A549 (cell line): ENCODE measurements around the gene AMDHD2. TPM values are rescaled to one million over a fixed set of nuclear protein-coding genes. Genes with fewer than 3 reads are reported as not detected.

Experiments
- ATAC-seq, 2 experiments: fragments of 200-7000 bp in 1 of 2; fragments of >200 bp in 1 of 2; cut with Nextera tagmentation in 1 of 2; cut with Tn5 transposase in 1 of 2; 3 replicates each; pipeline versions ENCODE4 v1.8.0 to v1.9.1; 2018 to 2020; ENCODE audit warnings: mild to moderate bottlenecking in 1 of 2, moderate library complexity in 1 of 2
- CTCF ChIA-PET: fragments of 300-600 bp; sonication (Branson Sonifier 250); formaldehyde crosslinking; extraction: SDS; loops from one replicate; lab custom pipeline; 2021; ENCODE audit warnings: antibody characterized with exemption, inconsistent platforms; lab: Yijun Ruan, JAX
- POLR2A ChIA-PET: fragments of 350-600 bp; formaldehyde crosslinking; extraction: SDS; loops from one replicate; lab custom pipeline; 2021; ENCODE audit warnings: antibody characterized with exemption, inconsistent platforms; lab: Yijun Ruan, JAX
- DNase-seq, 2 experiments: peaks; one replicate each; pipeline versions ENCODE4 v3.0.0 to v3.0.0-alpha.2; 2011 to 2016; ENCODE audit warnings: low read depth in 1 of 2, low spot score in 1 of 2
- FAIRE-seq: peaks from 2 replicates; lab custom pipeline; 2011; peaks lifted over from hg19 to GRCh38; lab: Jason Lieb, UNC
- H3K27ac ChIP-seq, 2 experiments: fragments of >200 bp; sonication (Bioruptor Twin); formaldehyde crosslinking; 3 replicates each; pipeline ENCODE4 v1.5.1; 2016 to 2017
- H3K4me1 ChIP-seq: fragments of >200 bp; sonication (Bioruptor Twin); formaldehyde crosslinking; 3 replicates; pipeline ENCODE4 v1.6.1; 2016
- H3K4me2 ChIP-seq: fragments of >200 bp; sonication (Bioruptor Twin); formaldehyde crosslinking; 3 replicates; pipeline ENCODE4 v1.6.1; 2016
- H3K4me3 ChIP-seq: fragments of >200 bp; sonication (Bioruptor Twin); formaldehyde crosslinking; 3 replicates; pipeline ENCODE4 v1.5.1; 2016
- H3K9me3 ChIP-seq: fragments of >200 bp; sonication (Bioruptor Twin); formaldehyde crosslinking; 3 replicates; pipeline ENCODE4 v1.6.1; 2016
- BCL3 ChIP-seq: fragments of >200 bp; sonication (Bioruptor Twin); formaldehyde crosslinking; IDR thresholded peaks from 3 replicates; pipeline ENCODE4 v1.6.1; 2016
- BHLHE40 ChIP-seq: IDR thresholded peaks from 2 replicates; pipeline ENCODE4 v1.6.1; 2012; ENCODE audit warnings: low read depth, low read length, inconsistent platforms
- CHD2 ChIP-seq: fragments of 150-350 bp; IDR thresholded peaks from 2 replicates; pipeline ENCODE4 v1.6.1; 2014; ENCODE audit warnings: low read length; ENCODE audit not compliant: partially characterized antibody
- E2F6 ChIP-seq: IDR thresholded peaks from 2 replicates; pipeline ENCODE4 v1.6.1; 2012; ENCODE audit warnings: low read depth, borderline replicate concordance
- EHF ChIP-seq: fragments of 250-450 bp; sonication (Bioruptor Pico); IDR thresholded peaks from 2 replicates; pipeline ENCODE4 v1.5.0; 2020; ENCODE audit warnings: mild to moderate bottlenecking
- EHMT2 ChIP-seq: fragments of 200-600 bp; sonication (generic); IDR thresholded peaks from 2 replicates; pipeline ENCODE4 v1.6.1; 2016; ENCODE audit warnings: antibody characterized with exemption, low read depth, mild to moderate bottlenecking, moderate library complexity
- ELK1 ChIP-seq: fragments of 150-350 bp; IDR thresholded peaks from 2 replicates; pipeline ENCODE4 v1.6.1; 2014; ENCODE audit warnings: low read depth, mild to moderate bottlenecking, low read length
- ESRRA ChIP-seq: fragments of 150-350 bp; IDR thresholded peaks from 2 replicates; pipeline ENCODE4 v1.6.1; 2014; ENCODE audit warnings: mild to moderate bottlenecking, low read length, borderline replicate concordance
- FOSB ChIP-seq: fragments of 250-450 bp; sonication (Bioruptor Pico); IDR thresholded peaks from 2 replicates; pipeline ENCODE4 v1.5.0; 2020; ENCODE audit warnings: mild to moderate bottlenecking, moderate library complexity
- FOSL2 ChIP-seq, 2 experiments: fragments of 450-650 bp in 1 of 2; fragments of >200 bp in 1 of 2; sonication (Bioruptor Twin) in 1 of 2; formaldehyde crosslinking; IDR thresholded peaks; 2 replicates each; pipeline versions ENCODE4 v1.5.0 to v1.6.1; 2016 to 2020; ENCODE audit warnings: mild to moderate bottlenecking in 1 of 2, moderate library complexity in 1 of 2
- FOXS1 ChIP-seq: fragments of 250-450 bp; sonication (Bioruptor Pico); IDR thresholded peaks from 2 replicates; pipeline ENCODE4 v1.5.0; 2020; ENCODE audit warnings: mild to moderate bottlenecking, moderate library complexity
- GATA3 ChIP-seq: IDR thresholded peaks from 2 replicates; pipeline ENCODE4 v1.6.1; 2012; ENCODE audit warnings: borderline replicate concordance
- HES2 ChIP-seq: fragments of >200 bp; sonication (Bioruptor Twin); formaldehyde crosslinking; IDR thresholded peaks from 2 replicates; pipeline ENCODE4 v1.6.1; 2016
- HEYL ChIP-seq: fragments of 250-450 bp; sonication (Bioruptor Pico); IDR thresholded peaks from 2 replicates; pipeline ENCODE4 v1.8.0; 2021; ENCODE audit warnings: mild to moderate bottlenecking, moderate library complexity
- HMGXB4 ChIP-seq: fragments of 250-450 bp; sonication (Bioruptor Pico); IDR thresholded peaks from 2 replicates; pipeline ENCODE4 v1.5.0; 2021; ENCODE audit warnings: mild to moderate bottlenecking, moderate library complexity, borderline replicate concordance
- HOXA7 ChIP-seq: fragments of 250-450 bp; sonication (Bioruptor Pico); IDR thresholded peaks from 2 replicates; pipeline ENCODE4 v1.5.0; 2020; ENCODE audit warnings: mild to moderate bottlenecking, moderate library complexity
- HOXB13 ChIP-seq: fragments of 250-450 bp; sonication (Bioruptor Pico); IDR thresholded peaks from 2 replicates; pipeline ENCODE4 v1.5.0; 2020; ENCODE audit warnings: low read depth, mild to moderate bottlenecking, moderate library complexity
- JUN ChIP-seq, 2 experiments: fragments of >200 bp; sonication (Bioruptor Twin); formaldehyde crosslinking; IDR thresholded peaks; 2 replicates in 1 of 2; 3 replicates in 1 of 2; pipeline ENCODE4 v1.6.1; 2016 to 2017
- JUNB ChIP-seq: fragments of >200 bp; sonication (Bioruptor Twin); formaldehyde crosslinking; IDR thresholded peaks from 2 replicates; pipeline ENCODE4 v1.6.1; 2016
- KDM1A ChIP-seq: fragments of 200-600 bp; sonication (generic); IDR thresholded peaks from 2 replicates; pipeline ENCODE4 v1.6.1; 2016; ENCODE audit warnings: low read depth, mild to moderate bottlenecking
- MAX ChIP-seq: IDR thresholded peaks from 2 replicates; pipeline ENCODE4 v1.6.1; 2012
- MYC ChIP-seq: IDR thresholded peaks from 2 replicates; pipeline ENCODE4 v1.6.1; 2012; ENCODE audit warnings: mild to moderate bottlenecking, inconsistent platforms, low read length, improper control_type of control experiment, borderline replicate concordance
- NFE2L2 ChIP-seq: fragments of 150-350 bp; conservative IDR thresholded peaks from 2 replicates; pipeline ENCODE4 v1.6.1; 2014; ENCODE audit warnings: low read length
- PBX3 ChIP-seq: IDR thresholded peaks from 2 replicates; pipeline ENCODE4 v1.6.1; 2012
- POLR2A ChIP-seq: IDR thresholded peaks from 2 replicates; pipeline ENCODE4 v1.6.1; 2012; ENCODE audit warnings: mild to moderate bottlenecking, low read length
- RCOR1 ChIP-seq: fragments of 150-350 bp; IDR thresholded peaks from 2 replicates; pipeline ENCODE4 v1.6.1; 2014; ENCODE audit warnings: antibody characterized with exemption, low read length, low read depth
- SMC3 ChIP-seq: fragments of >200 bp; sonication (Bioruptor Twin); formaldehyde crosslinking; IDR thresholded peaks from 3 replicates; pipeline ENCODE4 v1.6.1; 2018; ENCODE audit warnings: inconsistent platforms
- SREBF2 ChIP-seq: fragments of 450-650 bp; IDR thresholded peaks from 2 replicates; pipeline ENCODE4 v1.6.1; 2014; ENCODE audit warnings: mild to moderate bottlenecking, moderate library complexity
- USF2 ChIP-seq: fragments of 450-650 bp; IDR thresholded peaks from 2 replicates; pipeline ENCODE4 v1.6.1; 2014; ENCODE audit warnings: antibody characterized with exemption
- WGBS: methylation state at CpG from one replicate; pipeline ENCODE4 v1.1.6; 2017; ENCODE audit errors: missing lambda C conversion rate; 5-methylcytosine and 5-hydroxymethylcytosine counted together
- polyA plus RNA-seq, 4 experiments: library from polyadenylated mRNA; depleted of rRNA in 3 of 4; stranded (reverse); fragments of >200 nt; fragmentation: RNase III in 1 of 4; extraction: RNeasy Plus Mini Kit Qiagen cat#74134 plus additional on column Dnase treatment in 1 of 4; gene quantifications; 2 replicates in 3 of 4; 3 replicates in 1 of 4; pipeline ENCODE4 v1.2.3, GENCODE V29; 2011 to 2017

Gene AMDHD2
- polyA plus RNA-seq, 2 of the 4 experiments (the other 2 are of a cell fraction): 6.6 to 28.8 TPM

GRCh38 chr16:2531371-2531695, 11.2 kb downstream of the AMDHD2 start, which contains the start of gene CEMP1:
TSS of gene CEMP1 (minus strand) at chr16:2531408. CDS start at chr16:2531073, 335 bp downstream.
- no peak for FAIRE-seq
- WGBS: 72% methylated on average over 8 of the region's 11 CpGs
- Histone ChIP-seq H3K9me3 (no peaks in the 10 kb centered on the region), H3K4me3 (peak within 1 kb of the TSS; percentile 64), H3K4me2 (peak within 1 kb of the TSS; percentile 99), H3K4me1 (peaks cover 19% of the 10 kb centered on the region), H3K27ac (peak within 1 kb of the TSS; percentile 84 to 92)
- ATAC-seq: peak; percentile 9 to 12; a peak in 5 of 6 replicates
- no peak for DNase-seq
- ChIA-PET POLR2A (interaction anchor here (2.8 kb wide), 1 partner anchor 11 kb away, joined by 21 read pairs; the partner anchor contains the start of gene AMDHD2), CTCF (interaction anchor here (1.6 to 3.2 kb wide), 3 partner anchors 13 to 30 kb away, joined by 5 to 8 read pairs (median 6); no protein-coding TSS in a partner anchor)
- no peak for TF ChIP-seq GATA3
- TF ChIP-seq MYC: no peak
- TF ChIP-seq ESRRA: no peak
- no peak for TF ChIP-seq RCOR1

GRCh38 chr16:2531696-2532493, 11.7 kb downstream of the AMDHD2 start:
- CTCF ChIA-PET: interaction anchor here (1.4 to 3.2 kb wide), 3 partner anchors 13 to 31 kb away, joined by 3 to 8 read pairs (median 6); no protein-coding TSS in a partner anchor
- Histone ChIP-seq H3K4me3 (peak overlapping the region; percentile 64), H3K27ac (peak overlapping the region; percentile 84 to 92), H3K9me3 (no peaks in the 10 kb centered on the region), H3K4me1 (peaks cover 21% of the 10 kb centered on the region), H3K4me2 (peak overlapping the region; percentile 99)
- POLR2A ChIA-PET: interaction anchor here (0.9 to 2.8 kb wide), 2 partner anchors 12 to 71 kb away, joined by 3 to 21 read pairs; partner anchors contain the start of gene AMDHD2
- DNase-seq: peak; percentile 95 to 96
- peak; percentile 32 for FAIRE-seq
- peak; percentile 82 to 93 for ATAC-seq
- WGBS: 9% methylated on average over 7 of the region's 84 CpGs
- TF ChIP-seq HMGXB4 (CRISPR knock-in tag) (no peak), NFE2L2 (no peak), E2F6 (peak; percentile 77; the same call in 1 of the 2 replicates), BCL3 (peak; percentile 71; the same call in 2 of the 3 replicates), SMC3 (no peak), POLR2A (peak; percentile 76), FOXS1 (CRISPR knock-in tag) (no peak), MYC (no peak; the same call in 1 of the 2 replicates), FOSL2 (IDR thresholded peaks at IDR 0.05) (no peak), FOSL2 (CRISPR knock-in tag; IDR thresholded peaks at IDR 0.05) (peak; percentile 23; the same call in 1 of the 2 replicates), SREBF2 (no peak), CHD2 (no peak), HOXA7 (no peak), HEYL (CRISPR knock-in tag) (no peak), HES2 (no peak), MAX (peak; percentile 92), BHLHE40 (peak; percentile 78), ELK1 (no peak), USF2 (peak; percentile 72), EHF (no peak), FOSB (no peak), JUNB (no peak), HOXB13 (no peak), EHMT2 (no peak), KDM1A (no peak), JUN (IDR thresholded peaks at IDR 0.05) (peak; percentile 71 to 89), ESRRA (no peak), PBX3 (peak; percentile 76; the same call in 1 of the 2 replicates)
